Ishikawa (cell line): ENCODE measurements around the gene EPHB1.

Source experiments
- CEBPB ChIP-seq: IDR thresholded peaks from 2 replicates; pipeline ENCODE4 v1.6.1; 2012
- CREB1 ChIP-seq: IDR thresholded peaks from 2 replicates; pipeline ENCODE4 v1.6.1; 2012; ENCODE audit warnings: low read depth
- EGR1 ChIP-seq: IDR thresholded peaks from 2 replicates; pipeline ENCODE4 v1.6.1; 2012
- EP300 ChIP-seq: IDR thresholded peaks from 2 replicates; pipeline ENCODE4 v1.6.1; 2012; ENCODE audit warnings: borderline replicate concordance
- FOXM1 ChIP-seq: IDR thresholded peaks from 2 replicates; pipeline ENCODE4 v1.6.1; 2012; ENCODE audit warnings: low read depth, borderline replicate concordance
- MAX ChIP-seq: IDR thresholded peaks from 2 replicates; pipeline ENCODE4 v1.6.1; 2012
- NFIC ChIP-seq: IDR thresholded peaks from 2 replicates; pipeline ENCODE4 v1.6.1; 2012
- RAD21 ChIP-seq: IDR thresholded peaks from 2 replicates; pipeline ENCODE4 v1.6.1; 2012; ENCODE audit warnings: low read depth
- REST ChIP-seq: IDR thresholded peaks from 2 replicates; pipeline ENCODE4 v1.6.1; 2012; ENCODE audit warnings: low read depth, mild to moderate bottlenecking
- TAF1 ChIP-seq: IDR thresholded peaks from 2 replicates; pipeline ENCODE4 v1.6.1; 2012; ENCODE audit warnings: low read depth, mild to moderate bottlenecking
- TCF12 ChIP-seq: IDR thresholded peaks from 2 replicates; pipeline ENCODE4 v1.6.1; 2012; ENCODE audit warnings: low read depth
- TEAD4 ChIP-seq: IDR thresholded peaks from 2 replicates; pipeline ENCODE4 v1.6.1; 2012
- YY1 ChIP-seq: IDR thresholded peaks from 2 replicates; pipeline ENCODE4 v1.6.1; 2012; ENCODE audit warnings: low read depth
- ZBTB7A ChIP-seq: IDR thresholded peaks from 2 replicates; pipeline ENCODE4 v1.6.1; 2012; ENCODE audit warnings: low read depth
- TF ChIP-seq, protein P1 (sequence below): IDR thresholded peaks from 2 replicates; pipeline ENCODE4 v1.6.1; 2012

The EPHB1 gene

GRCh38 chr3:134988666-134989065 is 193.6 kb downstream of the EPHB1 start:
- TF ChIP-seq CREB1 (no peak), RAD21 (no peak), TCF12 (no peak), FOXM1 (no peak), TAF1 (no peak), YY1 (no peak), CEBPB (no peak), EGR1 (no peak), TEAD4 (no peak), ZBTB7A (no peak), REST (no peak), EP300 (no peak), NFIC (no peak), MAX (no peak)
- TF ChIP-seq, protein P1, sequence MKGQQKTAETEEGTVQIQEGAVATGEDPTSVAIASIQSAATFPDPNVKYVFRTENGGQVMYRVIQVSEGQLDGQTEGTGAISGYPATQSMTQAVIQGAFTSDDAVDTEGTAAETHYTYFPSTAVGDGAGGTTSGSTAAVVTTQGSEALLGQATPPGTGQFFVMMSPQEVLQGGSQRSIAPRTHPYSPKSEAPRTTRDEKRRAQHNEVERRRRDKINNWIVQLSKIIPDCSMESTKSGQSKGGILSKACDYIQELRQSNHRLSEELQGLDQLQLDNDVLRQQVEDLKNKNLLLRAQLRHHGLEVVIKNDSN = no peak

GRCh38 chr3:134991003-134991402 is 195.9 kb downstream of the EPHB1 start:
- no peak for TF ChIP-seq CEBPB
- TF ChIP-seq, protein P1 = no peak

DNA sequence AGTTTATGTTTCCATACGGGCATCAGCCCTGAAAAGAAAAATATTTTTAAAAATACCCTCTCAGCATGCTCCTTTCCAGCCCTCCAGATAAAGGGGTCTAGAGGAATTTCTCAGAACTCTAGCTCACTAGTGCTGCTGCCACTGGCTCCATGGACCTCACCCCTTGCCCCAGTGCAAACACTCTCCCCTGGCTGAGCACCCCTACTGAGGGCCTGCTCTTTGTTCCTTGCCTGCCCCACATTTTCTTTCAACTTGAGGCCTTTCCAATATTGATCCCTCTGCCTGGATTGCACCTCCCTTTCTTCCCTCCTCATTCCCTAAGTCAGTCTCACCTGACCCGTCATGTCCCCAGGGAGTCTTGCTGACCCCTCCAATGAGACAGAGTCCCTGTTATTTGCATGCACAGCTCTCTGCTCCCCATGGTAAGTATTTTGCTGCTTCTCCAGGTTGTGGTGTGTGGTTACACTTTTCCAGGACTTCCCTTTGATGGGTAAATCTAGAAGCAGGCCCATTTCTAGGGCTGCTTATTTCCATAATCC is 196.5 kb downstream of the EPHB1 start:
- TF ChIP-seq REST (no peak), TCF12 (no peak), ZBTB7A (no peak), RAD21 (no peak), FOXM1 (no peak), EGR1 (no peak)

GRCh38 chr3:134992180-134992579 is 197.1 kb downstream of the EPHB1 start:
- no peak for TF ChIP-seq ZBTB7A
- no peak for TF ChIP-seq CREB1
- TF ChIP-seq NFIC = no peak
- TF ChIP-seq FOXM1 = no peak
- TF ChIP-seq, protein P1 = no peak
- TF ChIP-seq YY1 = no peak
- no peak for TF ChIP-seq RAD21
- no peak for TF ChIP-seq CEBPB
- no peak for TF ChIP-seq MAX
- no peak for TF ChIP-seq TEAD4
- TF ChIP-seq TCF12 = no peak
- TF ChIP-seq EGR1 = no peak
- no peak for TF ChIP-seq EP300
- no peak for TF ChIP-seq TAF1
- no peak for TF ChIP-seq REST

DNA sequence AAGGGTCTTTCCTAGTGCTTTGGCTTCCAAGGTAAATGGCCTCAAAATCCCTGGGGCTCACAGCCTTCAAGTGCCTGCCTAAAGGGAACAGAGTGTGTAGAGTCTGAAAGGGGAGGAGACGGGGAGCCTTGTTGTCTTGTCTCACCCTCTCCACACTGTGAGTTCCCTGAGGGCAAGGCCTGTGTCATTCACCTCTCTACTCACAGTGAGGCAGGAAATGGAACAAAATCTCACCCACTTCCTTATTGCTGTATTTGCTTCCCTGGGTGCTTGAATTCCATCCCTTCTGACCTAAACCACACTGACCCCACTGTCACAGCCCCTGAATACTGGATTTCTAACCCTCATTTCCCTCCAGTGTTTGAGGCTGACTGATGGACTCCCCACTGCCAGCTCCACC is 197.5 kb downstream of the EPHB1 start:
- TF ChIP-seq ZBTB7A = no peak
- TF ChIP-seq CEBPB = no peak
- TF ChIP-seq TEAD4 = no peak
- TF ChIP-seq NFIC = no peak
- TF ChIP-seq EGR1 = no peak
- no peak for TF ChIP-seq REST
- TF ChIP-seq, protein P1 = no peak
- no peak for TF ChIP-seq TAF1
- TF ChIP-seq YY1 = no peak
- TF ChIP-seq RAD21 = no peak
- no peak for TF ChIP-seq TCF12
- TF ChIP-seq EP300 = no peak
- TF ChIP-seq MAX = no peak
- TF ChIP-seq FOXM1 = no peak
- no peak for TF ChIP-seq CREB1
